Measurements from ENCODE around the gene SMC1B.
"Not testable (repeated sequence)": the region's sequence is repeated elsewhere in the genome, so short reads cannot be mapped to it uniquely, and the experiment has no call there.

The SMC1B gene

GRCh38 chr22:45359627-45360026 lies 53.8 kb downstream of the SMC1B start:
- H3K4me1 ChIP-seq (ENCODE audit: insufficient read depth, low read length): no peaks in the 10 kb centered on the region
- H3K9ac ChIP-seq (ENCODE audit: low read depth, low read length): no peak overlapping the region
- H3K4me3 ChIP-seq (ENCODE audit: low read length): no peak overlapping the region
- no peaks in the 10 kb centered on the region for H3K27me3 ChIP-seq (ENCODE audit: insufficient read depth, low read length)
- no peaks in the 10 kb centered on the region for H3K9me3 ChIP-seq (ENCODE audit: insufficient read depth, low read depth, low read length)
- no peak overlapping the region for H3K27ac ChIP-seq (ENCODE audit: low read length)
- H3K36me3 ChIP-seq (ENCODE audit: insufficient read depth, low read depth, low read length): no peaks in the 10 kb centered on the region

GRCh38 chr22:45358127-45358526 lies 55.3 kb downstream of the SMC1B start:
- H3K9ac ChIP-seq (ENCODE audit: low read depth, low read length): no peak overlapping the region

GRCh38 chr22:45357490-45357889 lies 55.9 kb downstream of the SMC1B start:
- no peaks in the 10 kb centered on the region for H3K4me1 ChIP-seq (ENCODE audit: insufficient read depth, low read length)
- H3K27me3 ChIP-seq (ENCODE audit: insufficient read depth, low read length): no peaks in the 10 kb centered on the region
- no peak overlapping the region for H3K4me3 ChIP-seq (ENCODE audit: low read length)
- H3K9me3 ChIP-seq (ENCODE audit: insufficient read depth, low read depth, low read length): no peaks in the 10 kb centered on the region
- no peak overlapping the region for H3K9ac ChIP-seq (ENCODE audit: low read depth, low read length)
- no peak overlapping the region for H3K27ac ChIP-seq (ENCODE audit: low read length)
- H3K36me3 ChIP-seq (ENCODE audit: insufficient read depth, low read depth, low read length): no peaks in the 10 kb centered on the region

More at GRCh38 chr22:45358127-45358526, 55.3 kb downstream of the SMC1B start:
- no peaks in the 10 kb centered on the region for H3K4me1 ChIP-seq (ENCODE audit: insufficient read depth, low read length)
- no peaks in the 10 kb centered on the region for H3K27me3 ChIP-seq (ENCODE audit: insufficient read depth, low read length)
- no peaks in the 10 kb centered on the region for H3K9me3 ChIP-seq (ENCODE audit: insufficient read depth, low read depth, low read length)
- H3K36me3 ChIP-seq (ENCODE audit: insufficient read depth, low read depth, low read length): no peaks in the 10 kb centered on the region
- H3K27ac ChIP-seq (ENCODE audit: low read length): no peak overlapping the region
- no peak overlapping the region for H3K4me3 ChIP-seq (ENCODE audit: low read length)

- no peak overlapping the region for H3K4me3 ChIP-seq (ENCODE audit: low read length)
Measured at GRCh38 chr22:45353786-45354185, 59.6 kb downstream of the SMC1B start.

GRCh38 chr22:45352757-45353156 lies 60.6 kb downstream of the SMC1B start:
- not testable (repeated sequence) for H3K36me3 ChIP-seq (ENCODE audit: insufficient read depth, low read depth, low read length); H3K27ac ChIP-seq (ENCODE audit: low read length); H3K9me3 ChIP-seq (ENCODE audit: insufficient read depth, low read depth, low read length); H3K4me1 ChIP-seq (ENCODE audit: insufficient read depth, low read length); H3K4me3 ChIP-seq (ENCODE audit: low read length); H3K27me3 ChIP-seq (ENCODE audit: insufficient read depth, low read length); H3K9ac ChIP-seq (ENCODE audit: low read depth, low read length)

More at GRCh38 chr22:45353786-45354185, 59.6 kb downstream of the SMC1B start:
- Histone ChIP-seq H3K27me3 (ENCODE audit: insufficient read depth, low read length) (no peaks in the 10 kb centered on the region), H3K27ac (ENCODE audit: low read length) (no peak overlapping the region), H3K9ac (ENCODE audit: low read depth, low read length) (no peak overlapping the region), H3K36me3 (ENCODE audit: insufficient read depth, low read depth, low read length) (no peaks in the 10 kb centered on the region), H3K4me1 (ENCODE audit: insufficient read depth, low read length) (no peaks in the 10 kb centered on the region), H3K9me3 (ENCODE audit: insufficient read depth, low read depth, low read length) (no peaks in the 10 kb centered on the region)

GRCh38 chr22:45351956-45352355 lies 61.4 kb downstream of the SMC1B start:
- no peaks in the 10 kb centered on the region for H3K9me3 ChIP-seq (ENCODE audit: insufficient read depth, low read depth, low read length)
- H3K9ac ChIP-seq (ENCODE audit: low read depth, low read length): no peak overlapping the region
- no peak overlapping the region for H3K27ac ChIP-seq (ENCODE audit: low read length)
- H3K27me3 ChIP-seq (ENCODE audit: insufficient read depth, low read length): no peaks in the 10 kb centered on the region
- H3K4me3 ChIP-seq (ENCODE audit: low read length): no peak overlapping the region
- no peaks in the 10 kb centered on the region for H3K4me1 ChIP-seq (ENCODE audit: insufficient read depth, low read length)
- H3K36me3 ChIP-seq (ENCODE audit: insufficient read depth, low read depth, low read length): no peaks in the 10 kb centered on the region

- Histone ChIP-seq H3K4me1 (ENCODE audit: insufficient read depth, low read length) (no peaks in the 10 kb centered on the region), H3K27ac (ENCODE audit: low read length) (no peak overlapping the region), H3K9ac (ENCODE audit: low read depth, low read length) (no peak overlapping the region), H3K9me3 (ENCODE audit: insufficient read depth, low read depth, low read length) (no peaks in the 10 kb centered on the region), H3K27me3 (ENCODE audit: insufficient read depth, low read length) (no peaks in the 10 kb centered on the region), H3K36me3 (ENCODE audit: insufficient read depth, low read depth, low read length) (no peaks in the 10 kb centered on the region), H3K4me3 (ENCODE audit: low read length) (no peak overlapping the region)
Measured at GRCh38 chr22:45349916-45350315, 63.5 kb downstream of the SMC1B start.

- H3K27ac ChIP-seq (ENCODE audit: low read length): no peak overlapping the region
- no peak overlapping the region for H3K4me3 ChIP-seq (ENCODE audit: low read length)
- H3K9me3 ChIP-seq (ENCODE audit: insufficient read depth, low read depth, low read length): no peaks in the 10 kb centered on the region
- peaks cover 20% of the 10 kb centered on the region for H3K36me3 ChIP-seq (ENCODE audit: insufficient read depth, low read depth, low read length)
- no peak overlapping the region for H3K9ac ChIP-seq (ENCODE audit: low read depth, low read length)
- H3K27me3 ChIP-seq (ENCODE audit: insufficient read depth, low read length): no peaks in the 10 kb centered on the region
- H3K4me1 ChIP-seq (ENCODE audit: insufficient read depth, low read length): no peaks in the 10 kb centered on the region
Measured at GRCh38 chr22:45344334-45344733, 69.1 kb downstream of the SMC1B start.

- Histone ChIP-seq H3K27ac (ENCODE audit: low read length) (no peak overlapping the region), H3K27me3 (ENCODE audit: insufficient read depth, low read length) (no peaks in the 10 kb centered on the region), H3K4me1 (ENCODE audit: insufficient read depth, low read length) (no peaks in the 10 kb centered on the region), H3K36me3 (ENCODE audit: insufficient read depth, low read depth, low read length) (peaks cover 20% of the 10 kb centered on the region), H3K9me3 (ENCODE audit: insufficient read depth, low read depth, low read length) (no peaks in the 10 kb centered on the region), H3K4me3 (ENCODE audit: low read length) (no peak overlapping the region), H3K9ac (ENCODE audit: low read depth, low read length) (no peak overlapping the region)
Measured at GRCh38 chr22:45343143-45343542, 70.3 kb downstream of the SMC1B start.

- H3K4me1 ChIP-seq (ENCODE audit: insufficient read depth, low read length): no peaks in the 10 kb centered on the region
- H3K36me3 ChIP-seq (ENCODE audit: insufficient read depth, low read depth, low read length): peaks cover 20% of the 10 kb centered on the region
- no peak overlapping the region for H3K4me3 ChIP-seq (ENCODE audit: low read length)
- no peaks in the 10 kb centered on the region for H3K27me3 ChIP-seq (ENCODE audit: insufficient read depth, low read length)
- no peak overlapping the region for H3K9ac ChIP-seq (ENCODE audit: low read depth, low read length)
- H3K9me3 ChIP-seq (ENCODE audit: insufficient read depth, low read depth, low read length): no peaks in the 10 kb centered on the region
- H3K27ac ChIP-seq (ENCODE audit: low read length): no peak overlapping the region
Measured at GRCh38 chr22:45341498-45341897, 71.9 kb downstream of the SMC1B start.

GRCh38 chr22:45340323-45340722 lies 73.1 kb downstream of the SMC1B start:
- H3K9ac ChIP-seq (ENCODE audit: low read depth, low read length): no peak overlapping the region
- no peaks in the 10 kb centered on the region for H3K4me1 ChIP-seq (ENCODE audit: insufficient read depth, low read length)
- H3K9me3 ChIP-seq (ENCODE audit: insufficient read depth, low read depth, low read length): no peaks in the 10 kb centered on the region
- H3K27me3 ChIP-seq (ENCODE audit: insufficient read depth, low read length): no peaks in the 10 kb centered on the region
- H3K4me3 ChIP-seq (ENCODE audit: low read length): no peak overlapping the region
- H3K27ac ChIP-seq (ENCODE audit: low read length): no peak overlapping the region
- H3K36me3 ChIP-seq (ENCODE audit: insufficient read depth, low read depth, low read length): peaks cover 31% of the 10 kb centered on the region

GRCh38 chr22:45338795-45339194 lies 74.6 kb downstream of the SMC1B start:
- H3K36me3 ChIP-seq (ENCODE audit: insufficient read depth, low read depth, low read length): peaks cover 41% of the 10 kb centered on the region
- H3K27me3 ChIP-seq (ENCODE audit: insufficient read depth, low read length): no peaks in the 10 kb centered on the region
- no peaks in the 10 kb centered on the region for H3K9me3 ChIP-seq (ENCODE audit: insufficient read depth, low read depth, low read length)
- H3K4me3 ChIP-seq (ENCODE audit: low read length): no peak overlapping the region
- no peak overlapping the region for H3K9ac ChIP-seq (ENCODE audit: low read depth, low read length)
- H3K27ac ChIP-seq (ENCODE audit: low read length): no peak overlapping the region
- H3K4me1 ChIP-seq (ENCODE audit: insufficient read depth, low read length): no peaks in the 10 kb centered on the region

GRCh38 chr22:45337536-45337935 lies 75.9 kb downstream of the SMC1B start:
- H3K9me3 ChIP-seq (ENCODE audit: insufficient read depth, low read depth, low read length): no peaks in the 10 kb centered on the region
- H3K4me1 ChIP-seq (ENCODE audit: insufficient read depth, low read length): no peaks in the 10 kb centered on the region
- H3K9ac ChIP-seq (ENCODE audit: low read depth, low read length): no peak overlapping the region
- no peak overlapping the region for H3K4me3 ChIP-seq (ENCODE audit: low read length)
- no peaks in the 10 kb centered on the region for H3K27me3 ChIP-seq (ENCODE audit: insufficient read depth, low read length)
- peaks cover 43% of the 10 kb centered on the region for H3K36me3 ChIP-seq (ENCODE audit: insufficient read depth, low read depth, low read length)
- H3K27ac ChIP-seq (ENCODE audit: low read length): no peak overlapping the region
